ENCODE data around the gene IFNGR1.

Gene IFNGR1

GRCh38 chr6:137236581-137237355 lies 17.6 kb upstream of the IFNGR1 start:
- DNase-seq (ENCODE audit: low spot score): no peak
- Histone ChIP-seq H3K4me3 (no peak overlapping the region), H3K27ac (no peak overlapping the region)
- TF ChIP-seq, protein P1, sequence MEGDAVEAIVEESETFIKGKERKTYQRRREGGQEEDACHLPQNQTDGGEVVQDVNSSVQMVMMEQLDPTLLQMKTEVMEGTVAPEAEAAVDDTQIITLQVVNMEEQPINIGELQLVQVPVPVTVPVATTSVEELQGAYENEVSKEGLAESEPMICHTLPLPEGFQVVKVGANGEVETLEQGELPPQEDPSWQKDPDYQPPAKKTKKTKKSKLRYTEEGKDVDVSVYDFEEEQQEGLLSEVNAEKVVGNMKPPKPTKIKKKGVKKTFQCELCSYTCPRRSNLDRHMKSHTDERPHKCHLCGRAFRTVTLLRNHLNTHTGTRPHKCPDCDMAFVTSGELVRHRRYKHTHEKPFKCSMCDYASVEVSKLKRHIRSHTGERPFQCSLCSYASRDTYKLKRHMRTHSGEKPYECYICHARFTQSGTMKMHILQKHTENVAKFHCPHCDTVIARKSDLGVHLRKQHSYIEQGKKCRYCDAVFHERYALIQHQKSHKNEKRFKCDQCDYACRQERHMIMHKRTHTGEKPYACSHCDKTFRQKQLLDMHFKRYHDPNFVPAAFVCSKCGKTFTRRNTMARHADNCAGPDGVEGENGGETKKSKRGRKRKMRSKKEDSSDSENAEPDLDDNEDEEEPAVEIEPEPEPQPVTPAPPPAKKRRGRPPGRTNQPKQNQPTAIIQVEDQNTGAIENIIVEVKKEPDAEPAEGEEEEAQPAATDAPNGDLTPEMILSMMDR (IDR thresholded peaks at IDR 0.05): no peak

DNA sequence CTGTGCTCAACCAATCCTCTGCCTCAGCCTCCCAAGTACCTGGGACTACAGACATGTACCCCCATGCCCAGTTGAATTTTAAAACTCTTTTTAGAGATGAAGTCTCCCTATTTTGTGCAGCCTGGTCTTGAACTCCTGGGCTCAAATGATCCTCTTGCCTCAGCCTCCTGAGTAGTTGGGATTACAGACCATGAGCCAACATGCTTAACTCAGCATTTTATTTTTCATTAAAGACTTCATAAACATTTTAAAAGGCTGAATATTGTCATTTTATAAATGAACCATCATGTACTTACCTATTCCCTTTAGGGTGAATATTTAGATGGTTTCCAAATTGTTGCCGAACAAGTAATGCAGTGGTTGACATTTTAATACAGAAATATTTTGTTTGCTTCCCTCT lies 16.5 kb upstream of the IFNGR1 start:
- DNase-seq (ENCODE audit: low spot score): no peak
- H3K4me3 ChIP-seq: no peak overlapping the region
- TF ChIP-seq, protein P1 (IDR thresholded peaks at IDR 0.05): no peak
- no peak overlapping the region for H3K27ac ChIP-seq

DNA sequence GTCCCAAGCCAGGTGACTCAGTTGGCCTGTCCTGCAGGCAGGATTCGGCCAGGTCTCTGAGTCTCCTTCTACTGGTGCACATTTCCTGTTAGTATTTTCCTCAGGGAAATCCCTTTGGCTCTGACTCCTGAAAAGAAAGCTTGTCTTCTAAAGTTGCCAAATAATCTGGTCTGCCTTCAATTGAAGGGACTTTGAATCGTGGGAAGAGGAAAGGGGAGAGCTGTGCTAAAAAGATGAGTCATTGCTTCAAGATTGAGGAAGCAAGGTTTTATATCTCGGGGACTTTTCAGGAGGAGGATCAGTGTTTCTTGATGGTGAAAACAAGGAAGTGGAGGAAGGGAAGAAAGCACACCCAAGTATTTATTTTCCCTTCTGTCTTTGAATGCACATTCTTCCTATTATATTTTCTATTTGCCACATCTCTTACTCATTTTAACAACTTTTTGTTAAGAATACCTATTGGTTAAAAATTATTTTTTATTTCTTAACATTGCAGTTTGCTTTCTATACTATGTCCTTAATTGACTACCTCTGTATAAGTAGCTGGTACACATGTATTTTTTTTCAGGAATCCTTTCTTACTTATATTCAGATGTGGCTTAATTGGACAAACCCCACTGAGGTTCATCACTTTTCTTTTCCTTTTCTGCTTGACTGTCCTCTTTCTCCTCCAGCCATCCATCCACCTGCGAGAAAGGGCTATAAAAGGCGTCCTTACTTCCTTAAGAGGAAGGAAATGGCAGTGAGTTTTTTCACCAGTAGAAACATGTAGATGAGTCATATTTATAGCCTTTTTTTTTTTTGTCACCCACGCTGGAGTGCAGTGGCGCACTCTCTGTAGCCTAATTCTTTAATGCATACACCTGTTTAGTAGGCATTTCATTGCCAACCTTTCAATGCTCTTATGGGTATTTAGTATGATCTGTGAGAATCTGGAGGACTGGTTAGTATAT lies 15.0 kb upstream of the IFNGR1 start:
- no peak for DNase-seq (ENCODE audit: low spot score)
- Histone ChIP-seq H3K27ac (peak overlapping the region in 1 of 2 donors; percentile 82), H3K4me3 (peak overlapping the region; percentile 23)
- TF ChIP-seq, protein P1 (IDR thresholded peaks at IDR 0.05): no peak

DNA sequence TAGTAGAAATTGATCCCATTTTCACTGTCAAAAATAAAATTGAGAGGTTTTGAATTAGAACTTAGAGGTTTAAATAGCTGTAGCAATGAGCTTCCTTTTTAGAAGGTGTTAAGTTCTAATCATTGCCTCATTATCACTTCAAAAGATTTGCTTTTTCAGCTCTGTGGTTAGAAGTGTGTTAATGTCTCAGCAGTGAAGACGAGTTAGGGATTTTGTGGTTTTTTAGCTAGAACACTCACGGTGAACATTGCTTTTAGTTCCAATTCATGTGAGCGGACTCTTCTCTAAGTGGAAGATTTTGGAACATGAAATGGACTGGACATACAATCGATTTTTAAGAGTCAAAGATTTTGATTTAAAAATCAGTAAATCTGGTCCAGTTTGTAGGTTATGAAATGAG lies 12.7 kb upstream of the IFNGR1 start:
- TF ChIP-seq, protein P1 (IDR thresholded peaks at IDR 0.05): no peak
- Histone ChIP-seq H3K4me3 (no peak overlapping the region), H3K27ac (no peak overlapping the region)
- DNase-seq (ENCODE audit: low spot score): no peak

DNA sequence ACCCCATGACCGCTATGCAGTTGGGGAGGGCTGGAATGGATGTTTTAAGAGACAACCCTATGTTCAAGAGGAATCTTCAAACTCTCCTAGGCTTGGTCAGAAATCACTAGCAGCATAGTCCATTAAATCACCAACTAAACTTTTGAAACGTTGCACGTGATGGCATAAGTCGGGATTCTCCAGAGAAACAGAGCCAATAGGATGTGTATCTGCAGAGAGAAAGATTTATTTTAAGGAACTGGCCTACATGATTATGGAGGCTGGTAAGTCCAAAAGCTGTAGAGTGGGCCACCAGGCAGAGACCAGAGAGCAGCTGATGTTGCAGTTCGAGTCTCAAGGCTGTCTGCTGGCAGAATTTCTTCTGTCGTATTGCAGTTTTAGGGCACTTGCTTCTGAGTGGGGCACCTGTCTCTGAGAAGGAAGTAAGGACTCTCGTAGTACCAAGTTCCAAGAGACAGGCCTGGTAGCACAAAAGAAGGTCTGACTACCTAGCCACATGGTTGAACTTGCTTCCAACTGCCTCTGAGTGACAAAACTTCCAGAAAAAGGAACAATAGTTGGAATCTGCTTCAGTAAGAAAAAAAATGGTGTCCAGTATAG lies 11.9 kb upstream of the IFNGR1 start:
- H3K27ac ChIP-seq: no peak overlapping the region
- TF ChIP-seq, protein P1 (IDR thresholded peaks at IDR 0.05): no peak
- no peak overlapping the region for H3K4me3 ChIP-seq
- no peak for DNase-seq (ENCODE audit: low spot score)

GRCh38 chr6:137230547-137230946 lies 11.4 kb upstream of the IFNGR1 start:
- TF ChIP-seq, protein P1 (IDR thresholded peaks at IDR 0.05): no peak
- Histone ChIP-seq H3K27ac (peak overlapping the region in 1 of 2 donors; percentile 11), H3K4me3 (no peak overlapping the region)
- no peak for DNase-seq (ENCODE audit: low spot score)
